Glutamatergic neuron (in vitro differentiated cells): ENCODE measurements around the gene LCA5. TPM values are rescaled to one million over a fixed set of nuclear protein-coding genes. Genes with fewer than 3 reads are reported as not detected.

ENCODE experiments used
- DNase-seq: peaks from one replicate; pipeline ENCODE4 v3.0.0; 2022
- H3K27ac Mint-ChIP-seq: one replicate; pipeline ENCODE4 v1.8.0; 2020; ENCODE audit warnings: mild to moderate bottlenecking, mixed read lengths, inconsistent platforms; ENCODE audit not compliant: unreplicated experiment
- H3K27me3 Mint-ChIP-seq: one replicate; pipeline ENCODE4 v1.8.0; 2020; ENCODE audit warnings: mild to moderate bottlenecking, moderate library complexity, mixed read lengths, inconsistent platforms; ENCODE audit not compliant: unreplicated experiment
- H3K36me3 Mint-ChIP-seq: one replicate; pipeline ENCODE4 v1.8.0; 2020; ENCODE audit warnings: mild to moderate bottlenecking, mixed read lengths, inconsistent platforms; ENCODE audit not compliant: unreplicated experiment
- H3K4me1 Mint-ChIP-seq: one replicate; pipeline ENCODE4 v1.8.0; 2020; ENCODE audit warnings: mild to moderate bottlenecking, low read depth, mixed read lengths, inconsistent platforms; ENCODE audit not compliant: unreplicated experiment
- H3K4me3 Mint-ChIP-seq: one replicate; pipeline ENCODE4 v1.8.0; 2020; ENCODE audit warnings: mild to moderate bottlenecking, mixed read lengths, inconsistent platforms; ENCODE audit not compliant: unreplicated experiment
- H3K9me3 Mint-ChIP-seq: one replicate; pipeline ENCODE4 v1.8.0; 2020; ENCODE audit warnings: mild to moderate bottlenecking, moderate library complexity, mixed read lengths, inconsistent platforms; ENCODE audit not compliant: unreplicated experiment
- CTCF ChIP-seq: fragments of 200-600 bp; sonication (generic); IDR thresholded peaks from one replicate; pipeline ENCODE4 v1.5.0; 2021; ENCODE audit not compliant: partially characterized antibody, unreplicated experiment
- total RNA-seq: library from RNA; stranded (reverse); fragmentation: NEBNext Ultra II Directional; extraction: Animal tissue kit (Norgen Biotek cat#: 25700); gene quantifications from one replicate; pipeline ENCODE4 v1.2.1, GENCODE V29; 2021; ENCODE audit not compliant: unreplicated experiment

Gene LCA5
- total RNA-seq, 1 donor from 2014 or later = 5.3 TPM

- no peak overlapping the region for H3K27ac Mint-ChIP-seq
- H3K27me3 Mint-ChIP-seq = peaks cover 1% of the 10 kb centered on the region
- H3K4me3 Mint-ChIP-seq = no peak overlapping the region
- no peaks in the 10 kb centered on the region for H3K36me3 Mint-ChIP-seq
- peaks cover under 1% of the 10 kb centered on the region for H3K4me1 Mint-ChIP-seq
- peaks cover 3% of the 10 kb centered on the region for H3K9me3 Mint-ChIP-seq
- no peak for TF ChIP-seq CTCF
- DNase-seq = no peak
Measured at GRCh38 chr6:79559706-79560105, 22.5 kb upstream of the LCA5 start.

GRCh38 chr6:79557673-79558467 lies 20.6 kb upstream of the LCA5 start:
- Mint-ChIP-seq H3K4me1 (no peaks in the 10 kb centered on the region), H3K27ac (no peak overlapping the region), H3K9me3 (peaks cover 3% of the 10 kb centered on the region), H3K27me3 (peaks cover 1% of the 10 kb centered on the region), H3K4me3 (no peak overlapping the region), H3K36me3 (no peaks in the 10 kb centered on the region)
- no peak for TF ChIP-seq CTCF
- DNase-seq = no peak

DNA sequence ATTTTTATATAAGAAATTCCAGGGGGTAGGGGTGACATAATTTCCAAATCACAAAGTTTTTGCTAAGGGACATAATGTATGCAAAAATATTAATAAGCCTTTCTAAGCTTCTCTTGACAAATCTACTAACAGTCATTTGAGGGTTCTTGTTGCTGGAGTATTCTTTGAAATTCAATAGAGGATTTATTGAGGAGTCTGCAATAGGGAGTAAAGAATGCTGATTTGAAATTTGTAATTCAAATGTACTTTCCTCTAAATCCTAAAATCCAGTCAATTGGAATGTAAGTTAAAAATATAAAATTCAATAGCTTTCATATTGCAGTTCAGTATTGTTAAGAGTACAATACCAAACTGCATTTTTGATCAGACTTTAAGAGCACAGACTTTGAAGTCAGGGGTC lies 17.1 kb upstream of the LCA5 start:
- Mint-ChIP-seq H3K27ac (no peak overlapping the region), H3K4me1 (no peaks in the 10 kb centered on the region), H3K36me3 (no peaks in the 10 kb centered on the region), H3K4me3 (no peak overlapping the region), H3K9me3 (no peaks in the 10 kb centered on the region), H3K27me3 (peaks cover 1% of the 10 kb centered on the region)
- TF ChIP-seq CTCF = no peak
- no peak for DNase-seq

- Mint-ChIP-seq H3K27me3 (no peaks in the 10 kb centered on the region), H3K36me3 (no peaks in the 10 kb centered on the region), H3K4me3 (no peak overlapping the region), H3K27ac (no peak overlapping the region), H3K4me1 (no peaks in the 10 kb centered on the region), H3K9me3 (no peaks in the 10 kb centered on the region)
- DNase-seq = no peak
- no peak for TF ChIP-seq CTCF
Measured at GRCh38 chr6:79551401-79551800, 14.2 kb upstream of the LCA5 start.

- Mint-ChIP-seq H3K4me3 (no peak overlapping the region), H3K27me3 (no peaks in the 10 kb centered on the region), H3K36me3 (no peaks in the 10 kb centered on the region), H3K27ac (no peak overlapping the region), H3K9me3 (peaks cover 2% of the 10 kb centered on the region), H3K4me1 (peaks cover 10% of the 10 kb centered on the region)
- TF ChIP-seq CTCF = no peak
- no peak for DNase-seq
Measured at GRCh38 chr6:79548304-79548703, 11.1 kb upstream of the LCA5 start.
